HG02642 (cell line): ENCODE measurements around the gene STK32A.

Experiments
- ATAC-seq: cut with Tn5 transposase; IDR thresholded peaks from one replicate; pipeline ENCODE4 v1.9.1; 2021; ENCODE audit warnings: mild to moderate bottlenecking; ENCODE audit not compliant: unreplicated experiment, poor library complexity

The STK32A gene

DNA sequence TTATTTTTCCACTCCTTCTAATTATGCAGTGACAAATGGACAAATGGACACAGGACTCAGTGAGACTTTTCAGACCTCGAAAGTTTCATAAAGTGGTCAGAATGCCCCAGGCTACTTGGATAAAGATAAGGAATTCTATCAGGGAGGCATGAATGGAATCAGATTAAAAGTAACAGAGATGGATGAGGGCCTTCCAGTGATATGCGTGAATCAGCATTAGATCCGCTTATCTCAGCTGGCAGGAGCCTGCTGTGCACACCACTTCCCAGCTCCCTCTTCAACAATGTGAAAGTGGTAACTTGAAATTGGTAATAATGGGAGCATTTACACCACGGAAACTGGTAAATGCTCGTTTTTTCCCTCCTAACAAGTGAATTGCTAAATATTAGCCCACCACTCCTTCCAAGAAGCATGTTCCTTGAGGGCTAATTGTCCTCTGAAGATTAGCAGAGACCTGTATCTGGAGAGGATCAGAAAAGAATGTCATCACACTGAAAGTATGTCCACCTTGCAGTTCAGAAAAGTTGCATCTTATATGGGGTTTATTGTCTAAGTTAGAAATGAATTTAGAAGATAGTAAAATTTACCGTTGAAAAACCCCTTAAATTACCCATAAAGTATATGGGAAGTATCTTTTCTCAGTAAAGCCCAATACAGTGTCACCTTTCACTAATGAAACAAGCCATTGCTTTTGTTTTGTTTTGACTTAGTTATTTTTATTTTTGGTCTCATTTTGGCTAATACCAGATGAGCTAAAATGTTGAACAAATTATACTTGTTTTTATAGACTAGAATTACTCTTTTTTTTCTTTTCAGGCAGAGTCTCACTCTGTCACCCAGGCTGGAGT is 149.7 kb downstream of the STK32A start:
- no peak for ATAC-seq

DNA sequence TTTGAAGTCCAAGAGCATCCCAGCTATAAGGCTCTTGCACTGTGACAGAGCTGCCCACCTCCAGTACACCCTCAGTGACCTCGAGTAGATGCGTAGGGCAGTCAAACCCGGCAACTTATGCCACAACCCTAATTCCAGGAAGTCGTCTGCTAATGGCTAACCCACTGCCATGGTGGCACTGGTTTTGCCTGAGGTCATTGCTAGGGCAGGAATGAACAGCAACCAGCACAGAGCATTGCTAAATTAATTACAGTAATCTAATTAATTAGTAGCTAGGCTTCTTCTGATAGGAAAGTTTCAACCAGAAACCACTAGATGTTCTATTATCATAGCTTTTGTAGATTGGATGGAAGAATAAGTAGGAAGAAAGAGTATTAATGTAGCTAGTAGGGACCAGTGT is 152.3 kb downstream of the STK32A start:
- ATAC-seq: no peak

DNA sequence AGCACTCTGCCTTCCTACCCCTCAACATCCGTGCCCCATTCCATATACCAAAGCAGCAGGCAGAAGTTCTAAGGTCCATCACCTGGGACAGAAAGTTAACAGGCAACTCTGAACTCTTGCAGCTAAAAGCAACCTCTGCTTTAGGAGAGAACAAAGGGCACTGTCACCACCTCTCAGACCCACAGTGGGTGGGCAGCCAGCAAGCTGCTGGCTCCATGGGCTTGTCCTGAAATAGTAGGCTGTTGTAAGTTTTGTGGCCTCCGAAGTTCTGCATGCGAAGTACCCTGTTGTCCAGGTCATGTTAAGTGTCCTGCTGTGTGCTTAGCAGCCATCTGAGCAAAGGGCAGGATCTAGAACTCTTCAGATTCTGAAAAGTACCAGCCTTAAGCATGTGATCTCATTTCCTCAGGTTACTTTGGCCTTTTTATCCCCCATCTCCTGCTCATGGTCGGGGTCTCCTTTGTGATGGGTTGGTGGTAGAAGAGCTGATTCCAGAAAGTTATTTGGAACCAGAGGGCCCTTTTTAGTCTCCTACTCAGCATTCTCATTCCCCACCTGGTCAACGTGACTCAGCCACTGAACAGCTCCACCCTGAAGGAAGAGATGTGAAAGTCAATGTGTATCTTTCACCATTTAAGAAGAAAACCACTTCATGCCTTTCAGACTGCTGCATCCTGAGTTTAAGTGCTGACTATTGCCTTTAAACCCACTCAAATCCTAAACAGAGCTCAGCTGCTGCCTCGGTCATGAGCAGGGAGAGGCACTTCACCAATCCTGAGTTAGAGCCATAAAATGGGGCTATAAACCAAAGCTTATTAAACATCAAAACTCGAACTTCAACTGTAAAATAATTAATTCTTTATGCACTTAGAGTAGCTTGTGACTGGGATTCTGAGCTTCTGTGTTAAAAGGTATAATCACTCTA is 153.6 kb downstream of the STK32A start:
- ATAC-seq: no peak

DNA sequence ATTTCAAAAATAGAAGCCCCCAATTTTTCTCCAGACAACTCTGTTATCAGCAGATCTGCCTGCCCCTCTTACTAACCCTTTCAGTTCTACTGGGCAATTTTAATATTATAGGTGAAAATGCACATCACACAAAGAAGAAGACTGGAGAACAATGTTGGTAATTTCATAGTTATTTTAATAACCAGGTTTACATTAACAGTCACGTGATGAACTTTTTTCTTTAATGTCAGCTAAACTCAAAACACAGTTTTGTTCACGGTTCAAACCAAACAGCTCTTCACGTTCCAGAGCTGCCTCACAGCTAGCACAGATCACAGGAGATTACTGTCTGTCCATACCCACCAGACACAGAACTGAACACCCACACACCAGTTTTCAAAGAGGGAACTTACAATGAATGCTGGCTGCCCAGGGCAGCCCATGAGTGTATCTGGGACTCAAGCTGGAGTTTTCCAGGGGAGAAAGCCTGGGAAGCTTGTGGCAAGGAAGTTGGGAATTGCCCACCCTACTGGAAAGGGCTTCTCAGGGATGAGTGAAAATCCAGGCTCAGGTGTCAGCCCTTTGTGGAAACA is 155.9 kb downstream of the STK32A start:
- ATAC-seq: no peak

DNA sequence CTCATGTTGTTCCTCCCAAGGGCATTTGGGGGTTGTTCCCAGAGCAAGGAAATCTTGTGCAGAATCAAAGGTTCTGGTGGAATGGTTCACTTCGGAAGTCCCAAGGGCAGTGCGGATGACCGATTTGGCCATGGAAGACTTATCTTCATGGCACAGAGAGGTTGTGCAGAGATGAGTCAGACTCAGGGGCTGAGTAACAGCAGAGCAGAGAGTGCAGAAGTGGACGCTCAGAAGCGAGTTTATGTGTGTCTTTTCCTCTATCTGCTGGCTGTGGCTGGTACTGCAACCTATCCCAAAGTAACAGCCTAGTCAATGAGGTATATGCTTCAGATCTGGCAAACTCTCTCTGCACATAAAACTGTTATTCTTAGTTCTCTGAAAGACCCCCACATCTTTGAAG is 157.0 kb downstream of the STK32A start:
- peak; percentile 93 for ATAC-seq

DNA sequence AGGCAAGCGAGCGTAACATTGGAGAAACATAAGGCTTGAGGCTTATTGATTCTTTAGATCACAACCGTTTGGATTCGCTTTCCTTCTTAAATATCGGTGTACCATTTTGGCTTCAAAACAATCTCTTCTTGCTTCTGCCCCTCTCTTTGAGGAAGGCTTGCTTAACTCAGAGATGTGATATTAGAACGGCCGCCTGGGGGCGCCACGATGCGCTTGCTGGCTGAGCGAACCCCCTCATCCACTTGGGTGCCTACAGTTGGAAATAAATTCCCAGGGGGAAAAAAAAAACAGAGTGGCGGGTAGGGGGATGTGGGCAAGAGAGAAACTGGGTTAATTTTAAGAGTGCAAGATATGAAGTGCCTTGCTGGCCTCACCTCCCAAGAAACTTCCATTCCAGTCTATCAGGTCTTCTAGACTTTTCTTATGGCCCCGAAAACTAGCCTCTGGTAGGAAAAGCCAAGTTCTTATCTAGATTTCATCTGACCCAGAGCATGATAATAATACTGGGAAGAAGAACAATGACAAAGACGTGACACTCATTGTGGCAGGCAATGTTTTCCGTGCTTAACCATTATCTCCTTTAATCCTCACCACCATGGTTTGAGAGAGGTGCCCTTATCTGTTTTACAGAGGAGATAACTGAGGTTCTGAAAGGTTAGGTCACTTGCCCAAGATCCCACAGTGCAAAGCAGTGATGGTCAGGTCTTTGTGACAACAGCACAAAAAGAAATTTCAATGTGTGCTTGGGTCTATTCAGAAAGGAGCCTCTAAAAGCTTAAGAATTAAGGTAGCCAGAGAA is 159.2 kb downstream of the STK32A start:
- ATAC-seq: no peak

DNA sequence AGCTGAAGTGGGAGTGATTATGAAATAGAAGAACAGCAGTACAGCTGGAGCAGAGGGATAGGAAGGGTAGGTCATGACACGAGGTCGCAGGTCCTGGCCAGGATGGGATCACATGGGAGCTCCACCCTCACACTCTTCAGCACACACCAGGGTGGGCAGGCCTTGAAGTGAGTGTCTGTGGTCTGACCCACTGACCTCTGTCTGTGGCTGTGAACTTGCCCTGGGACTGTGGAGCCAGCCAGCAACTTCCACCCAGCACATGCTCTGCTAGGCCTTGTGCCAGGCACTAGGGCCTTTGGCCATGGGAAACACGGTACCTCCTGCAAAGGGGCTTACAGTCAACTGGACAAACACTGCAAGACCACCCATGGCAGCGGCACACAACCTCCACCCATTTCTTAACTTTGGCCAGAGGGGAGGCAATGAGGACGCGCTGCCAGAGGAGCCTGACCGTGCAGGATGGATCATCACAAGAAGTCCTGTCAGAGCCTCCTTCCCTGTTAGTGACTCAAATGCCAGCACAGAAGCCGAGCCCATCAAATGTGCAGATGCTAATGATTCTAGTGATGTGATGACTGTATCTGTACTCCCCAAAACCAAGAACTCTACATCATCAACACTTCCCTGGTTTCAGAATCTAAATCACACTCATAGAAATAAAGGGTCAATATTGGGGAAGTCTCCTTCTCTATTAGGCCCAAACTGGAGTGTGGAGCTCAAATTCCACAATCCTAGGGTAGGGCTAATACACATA is 161.4 kb downstream of the STK32A start:
- ATAC-seq: no peak

DNA sequence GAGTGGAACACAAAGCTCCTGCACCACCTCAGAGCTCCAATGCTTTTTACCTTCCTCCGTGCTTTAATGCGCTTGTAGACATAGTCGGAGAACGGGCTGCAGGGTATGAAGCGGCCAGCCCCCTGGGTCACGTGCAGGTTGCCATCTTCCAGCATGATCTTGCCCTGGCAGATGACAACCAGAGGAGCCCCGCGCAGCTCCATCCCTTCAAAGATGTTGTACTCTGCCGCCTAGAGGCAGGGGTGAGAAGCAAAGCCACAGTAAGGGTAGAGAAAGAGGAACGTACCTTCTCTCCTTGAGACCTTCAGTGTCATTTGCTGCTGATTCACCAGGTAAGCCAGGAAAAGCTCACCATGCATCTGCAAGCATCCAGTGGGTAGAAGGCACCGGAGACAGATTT is 162.8 kb downstream of the STK32A start:
- no peak for ATAC-seq

DNA sequence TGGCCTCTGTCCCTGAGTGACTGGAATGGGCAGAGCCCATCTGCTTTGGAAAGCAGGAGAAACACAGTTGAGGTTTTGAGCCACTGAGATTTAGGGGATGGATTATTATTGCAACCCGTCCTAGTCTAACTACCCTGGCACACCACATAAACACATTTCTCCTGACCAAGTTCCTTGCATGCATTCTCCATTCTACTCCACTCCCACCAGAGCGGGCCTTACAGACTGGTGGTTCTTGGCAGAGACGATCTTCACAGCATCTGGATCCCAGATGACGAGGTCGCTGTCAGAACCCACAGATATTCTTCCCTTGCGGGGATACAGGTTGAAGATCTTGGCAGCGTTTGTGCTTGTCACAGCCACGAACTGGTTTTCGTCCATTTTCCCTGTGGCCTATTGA is 164.0 kb downstream of the STK32A start:
- ATAC-seq: no peak

DNA sequence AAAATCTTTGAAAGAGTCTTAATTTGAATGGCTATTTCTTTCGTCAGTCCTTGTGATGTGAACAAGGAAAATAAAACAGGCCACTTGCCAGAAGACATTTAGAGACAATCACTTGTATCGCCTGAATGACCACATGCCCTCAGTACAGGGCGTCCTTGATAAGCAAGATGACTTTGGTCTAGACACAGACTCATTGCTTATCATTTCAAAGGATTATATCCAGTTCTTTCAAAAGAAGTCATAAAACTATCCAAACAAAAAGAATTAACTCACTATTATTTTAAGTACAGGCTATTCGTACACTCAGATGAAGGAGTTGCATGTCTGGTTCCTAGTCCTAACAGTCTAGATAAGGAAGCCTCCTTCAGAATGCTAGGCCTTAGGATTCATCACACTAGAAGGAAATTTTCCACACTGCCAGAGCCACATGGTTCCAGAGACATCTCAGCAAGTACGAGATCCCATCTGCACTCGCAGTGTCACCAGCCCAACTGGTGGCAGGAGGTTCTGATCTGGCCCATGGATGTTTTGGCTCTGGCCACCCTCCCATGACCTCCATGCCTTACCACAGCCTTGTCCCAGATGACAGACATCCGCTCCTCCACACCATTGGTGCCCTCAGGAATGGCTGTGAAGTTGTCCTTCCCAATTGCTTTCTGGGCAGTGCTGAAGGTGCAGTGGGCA is 165.4 kb downstream of the STK32A start:
- ATAC-seq: no peak

DNA sequence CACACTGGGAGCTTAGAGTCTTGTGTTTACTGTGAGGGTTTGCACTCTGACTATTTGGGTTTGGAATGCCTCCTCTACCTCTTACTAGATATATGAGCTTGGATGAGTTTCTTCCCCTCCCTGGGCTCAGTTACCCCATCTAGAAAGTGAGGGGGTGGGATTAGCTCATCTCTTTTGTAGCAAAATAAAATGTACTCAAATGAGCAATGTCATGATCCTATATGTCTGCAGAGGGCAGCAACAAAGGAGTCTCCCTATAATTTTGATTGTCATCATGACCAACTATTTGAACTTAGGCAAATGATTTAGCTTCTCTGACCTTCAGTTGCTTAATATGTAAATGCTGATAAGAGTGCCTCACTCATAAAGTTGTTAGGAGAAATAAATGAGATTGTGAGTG is 166.1 kb downstream of the STK32A start:
- ATAC-seq: no peak

DNA sequence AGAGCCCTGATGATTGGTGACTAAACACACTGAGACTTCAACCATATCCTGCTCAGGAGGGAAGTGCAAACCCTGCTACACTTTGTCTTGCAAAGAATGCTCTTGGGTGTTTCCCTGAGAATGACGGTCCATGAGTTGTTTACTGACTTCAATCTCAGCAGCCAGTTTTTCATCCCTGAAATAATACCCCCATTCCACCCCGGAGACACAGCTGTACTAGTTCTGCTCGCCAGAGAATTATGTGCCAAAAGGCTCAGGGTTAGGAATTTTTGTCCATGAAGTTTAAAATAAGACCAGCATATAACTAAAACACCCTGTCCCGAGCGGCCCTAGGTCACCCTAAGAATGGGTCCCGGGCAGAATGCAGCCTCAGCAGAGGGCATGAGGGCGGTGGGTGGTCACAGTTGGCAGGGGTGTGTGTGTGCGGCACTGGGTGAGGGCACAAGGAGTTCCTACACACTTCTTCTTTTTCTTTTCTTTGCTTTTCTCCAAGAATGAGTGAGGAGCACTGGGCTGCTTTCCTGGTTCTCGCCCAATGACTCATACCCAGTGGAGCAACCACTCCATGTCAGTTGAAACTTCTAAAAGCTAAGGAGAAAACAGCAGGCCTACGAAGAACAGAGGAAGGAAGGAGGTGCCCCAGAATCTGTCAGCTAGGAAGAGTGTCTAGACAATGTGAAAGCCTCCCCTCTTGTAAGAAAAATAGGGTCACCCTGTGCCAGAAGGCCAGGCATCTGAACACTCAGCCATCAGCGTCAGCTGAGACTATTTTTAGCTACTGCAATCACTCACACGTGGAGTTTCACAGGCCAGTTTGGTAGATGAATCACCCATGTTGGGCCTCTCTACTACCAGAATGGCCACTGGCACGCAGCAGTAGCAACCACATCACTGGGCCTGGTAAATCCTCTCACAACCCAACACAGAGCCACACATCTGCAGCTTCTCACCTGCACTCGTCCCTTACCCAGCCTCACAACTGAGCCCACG is 169.1 kb downstream of the STK32A start:
- peak; percentile 92 for ATAC-seq

DNA sequence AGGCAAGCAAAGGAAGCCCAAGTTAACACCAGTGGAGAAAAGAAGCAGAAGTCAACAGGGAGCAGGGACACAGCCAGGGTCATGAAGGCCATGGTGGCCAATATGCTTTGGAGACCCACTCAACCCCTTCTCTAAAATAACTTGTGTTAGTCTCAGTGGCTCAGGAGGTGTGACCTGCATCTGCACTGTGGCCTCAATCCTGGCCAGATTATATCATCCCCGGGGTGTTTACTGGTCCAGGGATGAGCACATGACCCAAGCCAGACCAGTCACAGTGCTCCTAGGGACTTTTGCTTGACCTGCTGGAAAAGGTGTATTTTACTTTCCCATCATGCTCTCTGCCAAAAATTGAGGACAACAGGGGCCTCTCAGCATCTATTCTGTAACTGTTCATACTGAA is 169.9 kb downstream of the STK32A start:
- peak; percentile 29 for ATAC-seq

DNA sequence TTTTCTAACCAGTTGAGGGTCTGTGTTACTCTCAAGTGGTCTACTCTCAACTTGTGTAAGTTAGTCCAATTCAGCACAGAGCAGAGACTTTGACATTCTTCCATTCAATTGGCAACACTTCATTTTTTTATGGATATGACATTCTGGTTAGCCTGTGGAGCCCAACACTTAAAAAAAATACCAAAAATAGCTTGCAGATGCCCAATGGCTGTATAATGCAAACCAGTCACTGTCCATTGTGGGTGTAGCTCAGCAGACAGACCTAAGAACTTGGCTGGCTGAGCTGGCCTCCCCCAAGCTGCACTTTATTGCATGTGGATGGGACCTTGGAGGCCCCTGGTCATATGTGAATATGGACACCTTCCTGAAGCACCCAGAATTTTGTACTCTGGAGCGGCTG is 171.8 kb downstream of the STK32A start:
- no peak for ATAC-seq

DNA sequence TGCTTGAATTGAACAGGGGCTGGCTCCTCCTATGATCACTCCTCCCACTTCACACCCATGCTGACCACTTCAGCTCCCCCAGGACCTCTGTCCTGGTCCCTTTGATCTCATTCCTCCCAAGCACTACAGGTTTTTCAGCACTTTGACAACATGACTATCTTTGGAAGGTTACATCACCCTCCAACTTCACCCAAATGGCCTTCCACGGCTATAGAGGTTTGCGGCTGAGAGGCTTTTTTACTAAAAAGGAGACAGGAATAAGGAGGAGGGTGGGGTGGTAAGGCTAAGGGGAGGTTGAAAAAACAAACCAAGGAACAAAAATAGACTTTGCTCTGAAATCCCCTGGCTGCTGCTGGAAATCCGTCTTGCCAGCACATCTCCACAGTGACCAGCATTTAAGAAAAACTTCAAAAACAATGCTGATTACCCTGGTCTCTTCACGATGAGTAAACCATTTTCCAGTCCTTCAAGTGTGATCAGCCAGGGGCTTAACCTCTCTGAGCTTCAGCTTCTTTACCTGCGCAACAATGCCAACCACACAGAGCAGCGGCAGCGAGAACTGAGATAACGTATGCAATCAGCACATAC is 172.4 kb downstream of the STK32A start:
- ATAC-seq: no peak

DNA sequence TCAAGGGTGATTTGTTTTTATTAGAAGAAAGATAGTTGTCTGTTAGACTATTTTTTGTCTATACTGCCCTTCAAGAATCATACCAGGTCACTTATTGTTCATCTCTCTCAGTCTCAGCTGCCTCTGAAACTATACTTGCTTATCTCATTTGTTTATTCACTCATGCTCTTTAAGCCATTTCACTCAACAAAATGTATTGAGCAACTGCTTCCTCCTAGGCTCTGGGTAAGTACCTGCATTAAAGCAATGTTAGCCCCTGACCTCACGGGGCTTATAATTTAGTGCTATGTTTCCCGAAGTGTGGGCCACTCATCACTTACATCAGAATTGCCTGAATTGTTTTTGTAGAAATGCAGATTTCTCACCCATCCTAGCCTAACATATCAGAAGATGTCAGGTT is 174.2 kb downstream of the STK32A start:
- ATAC-seq: no peak
